WTC11 (cell line): Measurements from ENCODE around the gene HOXB6.

Experiments used
- TF ChIP-seq, protein P1 (sequence below): sonication (generic); formaldehyde crosslinking; IDR thresholded peaks from 2 replicates; pipeline ENCODE4 v1.8.1; 2022; ENCODE audit warnings: mild to moderate bottlenecking, missing genetic modification reagents, moderate library complexity, borderline replicate concordance
- TF ChIP-seq, protein P2 (sequence below): fragments of 200-600 bp; IDR thresholded peaks from 2 replicates; pipeline ENCODE4 v1.8.0; 2022; ENCODE audit warnings: antibody characterized with exemption

DNA sequence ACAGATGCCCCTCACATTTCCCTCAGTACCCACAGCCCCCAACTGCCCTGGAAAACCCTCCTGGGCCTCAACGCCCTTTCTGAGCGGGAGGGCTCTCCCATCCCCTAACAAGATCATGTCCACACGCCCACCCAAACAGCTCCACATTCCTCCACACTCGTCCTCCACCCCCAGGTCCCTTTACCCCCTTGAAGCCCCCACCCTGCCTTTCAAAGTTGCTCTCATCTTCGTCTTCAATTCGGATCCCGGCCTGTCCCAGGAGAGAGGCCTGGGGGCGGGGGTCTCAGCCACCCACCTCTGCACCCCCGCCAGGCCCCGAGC lies 41.0 kb downstream of the HOXB6 start:
- TF ChIP-seq, protein P1, sequence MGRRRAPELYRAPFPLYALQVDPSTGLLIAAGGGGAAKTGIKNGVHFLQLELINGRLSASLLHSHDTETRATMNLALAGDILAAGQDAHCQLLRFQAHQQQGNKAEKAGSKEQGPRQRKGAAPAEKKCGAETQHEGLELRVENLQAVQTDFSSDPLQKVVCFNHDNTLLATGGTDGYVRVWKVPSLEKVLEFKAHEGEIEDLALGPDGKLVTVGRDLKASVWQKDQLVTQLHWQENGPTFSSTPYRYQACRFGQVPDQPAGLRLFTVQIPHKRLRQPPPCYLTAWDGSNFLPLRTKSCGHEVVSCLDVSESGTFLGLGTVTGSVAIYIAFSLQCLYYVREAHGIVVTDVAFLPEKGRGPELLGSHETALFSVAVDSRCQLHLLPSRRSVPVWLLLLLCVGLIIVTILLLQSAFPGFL, result no peak
- TF ChIP-seq, protein P2, sequence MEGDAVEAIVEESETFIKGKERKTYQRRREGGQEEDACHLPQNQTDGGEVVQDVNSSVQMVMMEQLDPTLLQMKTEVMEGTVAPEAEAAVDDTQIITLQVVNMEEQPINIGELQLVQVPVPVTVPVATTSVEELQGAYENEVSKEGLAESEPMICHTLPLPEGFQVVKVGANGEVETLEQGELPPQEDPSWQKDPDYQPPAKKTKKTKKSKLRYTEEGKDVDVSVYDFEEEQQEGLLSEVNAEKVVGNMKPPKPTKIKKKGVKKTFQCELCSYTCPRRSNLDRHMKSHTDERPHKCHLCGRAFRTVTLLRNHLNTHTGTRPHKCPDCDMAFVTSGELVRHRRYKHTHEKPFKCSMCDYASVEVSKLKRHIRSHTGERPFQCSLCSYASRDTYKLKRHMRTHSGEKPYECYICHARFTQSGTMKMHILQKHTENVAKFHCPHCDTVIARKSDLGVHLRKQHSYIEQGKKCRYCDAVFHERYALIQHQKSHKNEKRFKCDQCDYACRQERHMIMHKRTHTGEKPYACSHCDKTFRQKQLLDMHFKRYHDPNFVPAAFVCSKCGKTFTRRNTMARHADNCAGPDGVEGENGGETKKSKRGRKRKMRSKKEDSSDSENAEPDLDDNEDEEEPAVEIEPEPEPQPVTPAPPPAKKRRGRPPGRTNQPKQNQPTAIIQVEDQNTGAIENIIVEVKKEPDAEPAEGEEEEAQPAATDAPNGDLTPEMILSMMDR, result no peak
